CD4-positive, alpha-beta T cell treated with Interferon alpha-2 for 1 hour (primary cell): ENCODE data around the gene ATP13A4.
A peak's percentile ranks its signal among the peaks of the same experiment; 100 is the strongest.

ENCODE experiments used
- DNase-seq, 2 donors: peaks; one replicate each; pipeline ENCODE4 v3.0.0-alpha.2; 2020 to 2022

ATP13A4 gene

DNA sequence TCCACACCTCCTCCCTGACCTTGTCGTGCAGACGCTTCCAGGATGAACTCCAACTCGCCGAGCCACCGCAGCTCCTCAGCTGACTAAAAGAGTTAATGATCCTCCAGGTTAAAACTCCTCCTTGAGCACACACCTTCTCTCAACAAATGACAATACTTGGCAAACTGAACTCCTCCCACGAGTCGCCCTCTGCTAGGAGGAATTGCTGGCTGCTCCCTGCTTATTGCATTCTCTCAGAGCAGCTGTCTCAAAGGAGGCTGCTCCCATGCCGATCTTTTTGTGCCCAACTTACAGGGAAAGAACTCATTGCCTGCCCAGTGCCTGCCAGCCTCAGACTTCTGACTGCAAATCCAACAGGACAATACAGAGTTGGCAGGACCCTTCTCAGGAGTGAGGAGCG, at the start of gene ATP13A4:
Gene ATP13A4, minus strand, starts transcription at position 85 of the 400 bp plus-strand sequence. CDS start 96 bp downstream, outside the sequence.
- no peak for DNase-seq

DNA sequence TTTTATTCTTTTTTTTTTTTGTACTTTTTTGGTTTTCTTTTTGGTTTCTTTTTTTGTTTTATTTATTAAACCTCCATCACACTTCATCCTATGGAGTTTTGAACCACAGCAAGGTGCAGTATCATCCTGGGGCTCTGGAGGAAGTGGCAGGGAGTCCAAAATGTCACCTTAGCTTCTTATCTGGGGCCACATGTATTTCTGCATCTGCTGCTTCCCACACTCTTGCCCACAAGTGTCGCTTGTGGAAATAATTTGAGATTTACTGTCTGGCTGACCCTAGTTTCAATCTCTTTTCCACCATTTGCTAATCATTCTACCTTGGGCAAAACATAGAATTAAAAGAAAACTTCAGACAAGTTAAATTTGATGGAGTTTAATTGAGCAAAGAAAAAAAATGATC, 44.7 kb upstream of the ATP13A4 start:
- DNase-seq: no peak

GRCh38 chr3:193598202-193598601, 43.5 kb upstream of the ATP13A4 start:
- no peak for DNase-seq

DNA sequence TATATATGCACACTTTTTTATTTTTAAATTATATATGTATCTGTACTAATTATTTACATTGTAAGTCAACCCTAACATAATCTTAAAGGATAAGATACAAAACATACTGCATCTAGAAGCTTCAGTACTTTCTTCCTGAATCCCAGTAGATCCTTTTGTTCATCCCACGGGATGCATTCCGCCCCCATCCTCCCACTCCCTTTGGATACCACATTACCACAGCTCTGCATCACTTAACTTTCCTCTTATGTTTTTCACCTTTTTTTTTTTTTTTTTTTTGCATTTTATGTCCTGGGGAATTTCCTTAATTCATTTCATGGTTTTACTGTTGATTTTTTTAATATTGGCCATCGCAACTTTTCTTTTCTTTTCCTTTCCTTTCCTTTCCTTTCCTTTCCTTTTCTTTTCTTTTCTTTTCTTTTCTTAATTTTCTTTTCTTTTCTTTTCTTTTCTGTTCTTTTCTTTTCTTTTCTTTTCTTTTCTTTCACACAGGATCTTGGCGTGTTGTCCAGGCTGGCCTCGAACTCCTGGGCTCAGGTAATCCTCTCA, 41.3 kb upstream of the ATP13A4 start:
- DNase-seq: no peak

DNA sequence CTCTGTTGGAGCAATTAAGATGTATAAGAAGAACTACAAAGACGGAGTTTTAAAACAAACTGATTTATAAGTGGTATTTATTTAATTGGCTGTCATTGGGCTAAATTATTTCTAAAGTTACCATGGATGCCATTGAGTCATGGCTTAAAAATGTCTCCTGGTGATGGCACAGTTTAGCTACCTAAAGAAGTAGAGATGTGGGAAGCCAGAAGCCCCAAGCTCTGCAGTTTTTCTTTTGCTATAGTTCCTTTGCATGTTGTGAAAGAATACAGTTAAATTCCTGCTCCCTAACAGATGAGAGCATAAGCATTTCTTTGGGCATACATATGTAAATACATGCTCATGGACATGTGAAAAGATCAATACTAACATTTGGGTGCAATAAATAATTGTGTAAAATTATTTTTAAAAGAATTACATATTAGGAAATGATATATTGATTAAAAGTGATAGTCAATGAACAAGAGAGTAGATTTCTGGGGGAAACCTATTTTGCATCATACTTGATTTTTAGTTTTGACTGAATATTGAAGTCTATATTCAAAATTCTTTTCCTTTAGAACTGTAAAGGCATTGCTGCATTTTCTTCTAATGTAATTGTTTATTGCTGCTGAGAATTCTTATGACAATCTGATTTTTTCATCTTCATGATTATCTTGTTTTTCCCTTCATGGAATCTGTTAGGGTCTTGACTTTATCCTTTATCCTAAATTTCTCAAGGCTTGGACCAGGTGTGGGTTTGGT, 40.4 kb upstream of the ATP13A4 start:
- no peak for DNase-seq

DNA sequence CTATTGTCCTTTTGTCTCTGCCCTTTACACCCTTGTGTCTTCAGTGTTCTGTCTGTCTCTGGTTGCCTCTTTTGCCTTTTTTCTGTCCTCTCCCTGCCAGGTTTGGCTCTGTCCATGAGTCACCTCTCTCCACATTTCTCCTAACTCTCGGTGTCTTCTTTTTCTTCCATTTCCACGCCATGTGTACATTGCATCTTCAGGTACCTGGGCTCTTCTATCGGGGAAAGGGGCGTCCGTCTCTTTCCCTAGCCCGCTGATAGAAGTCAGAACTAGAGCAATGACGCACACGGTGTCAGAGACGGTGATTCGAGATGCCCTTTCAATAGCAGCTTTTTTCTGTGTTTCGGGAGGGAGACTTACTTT, 39.0 kb upstream of the ATP13A4 start:
- DNase-seq: peak; percentile 18 to 38

- peak; percentile 91 to 92 for DNase-seq
These were observed 38.4 kb upstream of the ATP13A4 start, which contains the start of gene OPA1 for GRCh38 chr3:193592841-193593667. TSS of gene OPA1 (plus strand) at chr3:193593208. CDS start at chr3:193593378, 170 bp downstream.

GRCh38 chr3:193590088-193590856, 35.6 kb upstream of the ATP13A4 start:
- DNase-seq: no peak

GRCh38 chr3:193589616-193590015, 34.9 kb upstream of the ATP13A4 start:
- no peak for DNase-seq

DNA sequence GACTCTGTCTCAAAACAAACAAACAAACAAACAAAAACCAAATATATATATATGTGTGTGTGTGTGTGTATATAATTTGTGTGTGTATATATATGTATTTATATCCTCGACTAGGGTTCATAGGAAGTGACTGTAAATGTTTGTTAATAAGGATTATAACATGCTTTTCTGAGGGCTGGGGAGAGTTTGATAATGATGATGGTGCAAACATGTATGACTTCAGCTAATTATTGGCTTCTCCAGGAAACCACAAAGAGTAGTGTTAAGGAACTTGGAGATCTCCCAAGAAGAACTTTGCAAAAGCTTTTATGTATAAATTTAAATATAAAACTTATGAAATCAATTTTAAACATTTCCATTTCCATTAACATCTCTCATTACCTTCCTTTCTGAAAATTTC, 34.4 kb upstream of the ATP13A4 start:
- no peak for DNase-seq

- DNase-seq: no peak
These were observed 31.8 kb upstream of the ATP13A4 start for GRCh38 chr3:193586526-193586925.

GRCh38 chr3:193585530-193585929, 30.8 kb upstream of the ATP13A4 start:
- no peak for DNase-seq

DNA sequence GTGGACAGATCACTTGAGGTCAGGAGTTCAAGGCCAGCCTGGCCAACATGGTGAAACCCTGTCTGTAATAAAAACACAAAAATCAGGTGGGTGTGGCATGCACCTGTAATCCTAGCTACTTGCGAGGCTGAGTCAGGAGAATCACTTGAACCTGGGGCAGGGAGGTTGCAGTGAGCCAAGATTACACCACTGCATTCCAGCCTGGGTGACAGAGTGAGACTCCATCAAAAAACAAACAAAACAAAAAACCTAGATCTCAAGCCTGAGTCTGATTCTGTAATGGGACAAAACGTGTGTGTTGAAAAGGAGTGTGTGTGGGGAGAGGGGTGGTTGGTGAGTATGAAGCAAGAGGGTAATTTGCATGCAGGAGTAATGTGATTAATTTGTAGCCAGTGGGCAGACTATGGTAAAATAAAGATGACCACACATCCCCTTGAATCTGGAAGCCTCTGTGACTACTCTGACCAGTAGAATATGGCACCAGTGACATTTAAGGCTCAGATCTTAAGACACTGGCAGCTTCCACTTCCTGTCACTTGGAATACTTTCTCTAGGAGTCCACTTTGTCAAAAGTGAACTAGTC, 19.9 kb upstream of the ATP13A4 start:
- no peak for DNase-seq

- DNase-seq: no peak
These were observed 18.9 kb upstream of the ATP13A4 start for GRCh38 chr3:193573403-193574191.

DNA sequence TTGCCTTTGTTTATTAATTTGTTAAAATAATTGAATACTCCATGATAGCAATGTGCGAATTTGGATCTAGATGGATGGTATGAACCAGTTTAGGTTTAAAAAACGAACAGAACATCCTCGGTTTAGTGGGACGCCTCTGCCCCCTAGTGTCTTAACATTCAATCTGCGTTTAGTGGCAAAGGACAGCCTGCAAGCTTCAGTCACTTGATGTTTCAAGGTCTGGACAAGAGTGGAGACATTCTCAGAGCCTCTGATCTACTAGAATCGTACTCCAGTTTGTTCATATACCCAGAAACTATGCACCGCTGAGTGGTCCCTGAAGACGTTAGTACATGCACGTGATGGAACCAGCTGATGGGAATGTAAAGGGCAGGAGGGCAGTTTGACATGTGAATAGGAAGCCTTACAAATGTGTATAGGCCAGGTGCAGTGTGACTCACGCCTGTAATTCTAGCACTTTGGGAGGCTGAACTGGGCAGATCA, 17.8 kb upstream of the ATP13A4 start:
- DNase-seq: peak; percentile 37 to 54

DNA sequence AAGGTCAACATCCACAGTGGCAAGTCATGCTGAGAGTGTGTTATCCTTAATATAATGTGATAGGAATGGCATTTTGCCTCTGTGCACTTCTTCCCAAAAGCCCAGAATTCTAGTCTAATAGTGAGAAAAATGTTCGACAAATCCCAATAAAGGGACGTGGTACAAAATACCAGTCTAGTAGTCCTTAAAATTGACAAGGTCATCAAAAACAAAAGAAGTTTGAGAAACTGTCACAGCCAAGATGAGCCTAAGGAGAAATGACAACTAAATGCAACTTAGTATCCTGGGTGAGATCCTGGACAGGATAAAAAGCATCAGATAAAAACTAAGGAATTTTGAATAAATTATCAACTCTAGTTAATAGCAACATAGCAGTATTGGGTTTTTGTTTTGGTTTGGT, 14.4 kb upstream of the ATP13A4 start:
- no peak for DNase-seq

GRCh38 chr3:193564012-193564411, 9.3 kb upstream of the ATP13A4 start:
- DNase-seq: no peak

DNA sequence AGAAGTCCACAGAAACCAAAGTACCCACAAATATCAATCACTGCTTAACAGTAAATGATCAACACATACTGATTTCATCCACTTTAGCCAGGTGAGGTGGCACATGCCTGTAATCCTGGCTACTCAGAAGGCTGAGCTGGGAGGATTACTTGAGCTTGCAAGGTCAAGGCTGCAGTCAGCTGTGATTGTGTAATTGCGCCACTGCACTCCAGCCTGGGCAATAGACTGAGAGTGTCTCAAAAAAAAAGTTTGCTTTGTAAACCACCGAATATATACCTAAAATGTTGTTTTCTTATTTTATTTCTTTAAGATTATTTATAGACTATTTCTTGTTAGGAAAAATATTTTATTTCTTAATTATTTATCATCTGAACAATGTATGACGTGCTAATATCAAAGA, 8.7 kb upstream of the ATP13A4 start:
- DNase-seq: no peak

DNA sequence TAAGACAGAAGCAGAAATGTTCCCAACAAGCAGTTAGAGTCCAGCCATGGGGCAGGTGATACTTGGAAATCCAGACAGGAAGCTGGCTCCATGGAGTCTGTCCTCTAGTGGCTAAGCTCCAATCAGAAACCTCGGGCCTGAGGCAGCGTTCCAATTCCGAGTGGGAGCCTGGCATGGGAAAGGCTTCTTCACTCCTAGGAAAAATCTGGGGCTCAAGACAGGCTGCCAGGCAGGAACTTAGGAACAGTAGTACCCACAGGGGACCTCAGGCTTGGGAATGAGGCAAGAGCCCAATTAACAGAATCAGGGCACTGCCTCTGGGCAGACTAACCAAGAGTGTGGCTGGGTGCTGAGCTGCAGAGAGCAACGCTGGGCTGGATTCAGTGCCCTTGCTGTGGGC, 6.2 kb upstream of the ATP13A4 start:
- DNase-seq: no peak

- no peak for DNase-seq
These were observed 5.4 kb upstream of the ATP13A4 start for GRCh38 chr3:193560091-193560490.

DNA sequence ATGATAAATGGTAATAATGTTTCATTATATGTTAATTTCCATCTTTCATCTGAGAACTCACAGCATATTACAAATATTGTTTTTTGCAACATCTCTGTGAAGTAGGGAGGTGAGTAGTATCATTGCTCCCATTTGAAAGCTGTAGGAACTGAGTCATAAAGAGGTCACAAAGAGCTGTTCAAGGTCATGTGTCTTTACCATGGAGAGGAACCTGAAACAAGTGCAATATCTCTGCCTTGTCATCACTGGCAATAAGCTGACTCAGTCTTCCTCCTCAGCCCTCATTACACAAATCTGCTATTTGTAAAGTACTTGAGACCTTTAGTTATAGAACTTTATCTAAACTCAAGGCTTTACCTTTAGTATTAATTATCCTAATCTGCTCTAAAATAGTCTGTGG, 4.4 kb upstream of the ATP13A4 start:
- DNase-seq: no peak

DNA sequence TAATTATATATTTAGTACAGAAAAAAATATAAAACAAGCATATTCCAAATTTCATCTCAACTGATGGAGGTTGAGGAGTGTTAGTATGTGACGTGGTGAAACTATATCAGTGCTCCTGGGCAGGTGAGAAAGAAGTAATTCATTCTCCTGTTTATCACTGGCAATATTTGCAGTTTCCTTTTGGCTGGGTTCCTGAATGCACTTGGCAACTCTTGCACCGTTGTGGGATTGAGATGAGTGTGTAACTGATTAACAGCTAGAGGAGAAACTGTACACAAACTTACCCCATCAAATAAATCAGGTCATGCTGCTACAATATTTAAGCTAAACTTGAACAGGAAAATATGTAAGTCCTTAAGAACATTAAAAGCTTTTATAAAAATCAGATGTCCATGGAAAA, 2.1 kb upstream of the ATP13A4 start:
- no peak for DNase-seq
